GM12873 (cell line): ENCODE measurements around the gene RET.

Experiments
- TF ChIP-seq, protein P1 (sequence below): IDR thresholded peaks from 2 replicates; pipeline ENCODE4 v1.5.1; 2012; ENCODE audit warnings: low read depth, mild to moderate bottlenecking, moderate library complexity, low read length, control low read depth; ENCODE audit not compliant: insufficient read depth; ENCODE audit errors: missing control alignments

Gene RET

DNA sequence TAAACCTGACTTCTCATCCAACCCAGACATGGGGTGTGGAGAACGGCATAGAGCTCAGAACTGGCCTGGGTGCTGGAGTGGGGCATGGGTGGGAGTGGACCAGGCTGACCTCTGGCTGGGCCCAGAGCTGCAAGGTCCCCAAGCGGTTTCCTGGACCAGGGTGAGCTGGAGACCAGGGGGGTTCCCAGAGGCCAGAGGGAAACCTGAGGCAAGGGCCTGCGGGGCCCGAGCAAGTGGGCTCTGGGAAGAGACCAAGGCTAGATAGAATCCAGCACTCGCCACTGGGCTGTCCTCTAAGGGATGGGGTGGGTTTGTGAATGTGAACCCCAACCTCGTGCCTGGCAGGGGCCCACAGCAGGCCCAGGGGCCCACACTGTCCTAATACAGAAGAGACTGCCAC lies 39.4 kb upstream of the RET start:
- TF ChIP-seq, protein P1, sequence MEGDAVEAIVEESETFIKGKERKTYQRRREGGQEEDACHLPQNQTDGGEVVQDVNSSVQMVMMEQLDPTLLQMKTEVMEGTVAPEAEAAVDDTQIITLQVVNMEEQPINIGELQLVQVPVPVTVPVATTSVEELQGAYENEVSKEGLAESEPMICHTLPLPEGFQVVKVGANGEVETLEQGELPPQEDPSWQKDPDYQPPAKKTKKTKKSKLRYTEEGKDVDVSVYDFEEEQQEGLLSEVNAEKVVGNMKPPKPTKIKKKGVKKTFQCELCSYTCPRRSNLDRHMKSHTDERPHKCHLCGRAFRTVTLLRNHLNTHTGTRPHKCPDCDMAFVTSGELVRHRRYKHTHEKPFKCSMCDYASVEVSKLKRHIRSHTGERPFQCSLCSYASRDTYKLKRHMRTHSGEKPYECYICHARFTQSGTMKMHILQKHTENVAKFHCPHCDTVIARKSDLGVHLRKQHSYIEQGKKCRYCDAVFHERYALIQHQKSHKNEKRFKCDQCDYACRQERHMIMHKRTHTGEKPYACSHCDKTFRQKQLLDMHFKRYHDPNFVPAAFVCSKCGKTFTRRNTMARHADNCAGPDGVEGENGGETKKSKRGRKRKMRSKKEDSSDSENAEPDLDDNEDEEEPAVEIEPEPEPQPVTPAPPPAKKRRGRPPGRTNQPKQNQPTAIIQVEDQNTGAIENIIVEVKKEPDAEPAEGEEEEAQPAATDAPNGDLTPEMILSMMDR: no peak

GRCh38 chr10:43037942-43038782 lies 38.7 kb upstream of the RET start:
- TF ChIP-seq, protein P1: no peak

GRCh38 chr10:43038783-43039623 lies 37.9 kb upstream of the RET start:
- TF ChIP-seq, protein P1: no peak

DNA sequence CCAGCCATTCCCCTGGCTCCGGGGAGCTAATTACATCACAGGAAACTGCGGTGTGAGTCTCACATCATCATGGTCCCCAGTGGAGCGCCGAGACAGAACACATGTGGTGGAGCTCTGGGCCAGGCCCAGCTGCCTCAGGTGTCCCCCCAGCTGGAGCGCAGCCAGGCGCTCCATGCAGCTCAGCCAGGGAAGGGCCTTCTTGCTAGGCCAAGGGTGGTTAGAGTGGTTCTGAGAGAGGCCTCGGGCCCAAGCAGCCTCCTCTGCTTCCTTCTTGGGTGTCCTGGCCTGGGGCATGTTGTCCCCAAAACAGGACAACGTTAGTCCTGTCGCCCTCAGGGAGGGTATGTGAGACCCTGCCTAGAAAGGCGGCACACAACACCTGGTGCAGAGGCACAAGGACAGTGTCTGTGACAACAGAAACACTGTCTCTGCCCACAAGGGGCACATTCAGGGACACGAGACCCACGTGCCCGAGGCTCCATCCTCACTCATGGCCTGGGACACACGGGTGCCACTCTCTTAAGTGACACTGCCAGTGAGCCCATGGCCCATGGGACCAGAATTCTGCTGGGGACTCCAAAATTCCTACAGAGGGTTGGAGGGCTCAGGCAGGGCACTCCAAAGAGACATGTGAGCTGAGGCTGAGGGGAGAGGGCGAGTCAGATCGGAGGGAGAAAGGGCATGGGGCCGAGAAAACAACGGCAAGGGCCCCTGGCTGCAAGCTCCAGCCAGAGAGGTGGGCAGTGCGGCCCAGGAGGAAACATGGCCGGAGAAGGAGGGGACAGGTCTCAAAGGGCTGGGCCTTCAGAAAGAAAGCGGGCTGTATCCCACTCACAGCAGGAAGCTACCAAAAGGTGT lies 37.0 kb upstream of the RET start:
- TF ChIP-seq, protein P1: no peak

- TF ChIP-seq, protein P1: no peak
Observed at GRCh38 chr10:43040482-43041256, 36.2 kb upstream of the RET start.

GRCh38 chr10:43041422-43042342 lies 35.2 kb upstream of the RET start:
- TF ChIP-seq, protein P1: no peak
